Measurements from ENCODE around the gene LRRC8A. TPM values are rescaled to one million over a fixed set of nuclear protein-coding genes. Genes with fewer than 3 reads are reported as not detected.

The LRRC8A gene
- polyA plus RNA-seq, 1 donor from 2014 or later: 11.6 TPM

GRCh38 chr9:128908372-128908771 is 26.4 kb downstream of the LRRC8A start:
- Histone ChIP-seq H3K9me2 (ENCODE audit: insufficient read depth, low read length) (no peaks in the 10 kb centered on the region), H3K9ac (ENCODE audit: low read length) (no peak overlapping the region), H3K27ac (ENCODE audit: low read length) (no peak overlapping the region), H3F3A (ENCODE audit: insufficient read depth, low read length, poor library complexity, severe bottlenecking) (no peaks in the 10 kb centered on the region), H3K9me3 (ENCODE audit: low read length) (no peaks in the 10 kb centered on the region), H4K20me1 (ENCODE audit: insufficient read depth) (no peaks in the 10 kb centered on the region), H3K27me3 (ENCODE audit: insufficient read depth, low read depth, low read length) (no peaks in the 10 kb centered on the region), H3K4me3 (ENCODE audit: low read length) (no peak overlapping the region), H3K79me2 (replicated peaks; ENCODE audit: insufficient read depth, low read length) (peaks cover 4% of the 10 kb centered on the region), H2AFZ (ENCODE audit: low read depth, low read length) (no peak overlapping the region), H3K36me3 (ENCODE audit: insufficient read depth, low read length) (peaks cover 6% of the 10 kb centered on the region), H3K4me2 (ENCODE audit: low read length) (no peak overlapping the region)
- no peak for TF ChIP-seq POLR2AphosphoS5 (IDR thresholded peaks at IDR 0.05)
- no peak for TF ChIP-seq EZH2 (IDR thresholded peaks at IDR 0.05; ENCODE audit: borderline replicate concordance, insufficient read depth, low read length, poor library complexity, severe bottlenecking)
- no peak for TF ChIP-seq RAD21 (conservative IDR thresholded peaks at IDR 0.05)
- no peak for TF ChIP-seq MXI1 (conservative IDR thresholded peaks at IDR 0.05; ENCODE audit: poor library complexity, severe bottlenecking)
- no peak for TF ChIP-seq TAF1 (IDR thresholded peaks at IDR 0.05; ENCODE audit: low read depth)
- TF ChIP-seq SMC3 (conservative IDR thresholded peaks at IDR 0.05; ENCODE audit: poor library complexity): no peak
- TF ChIP-seq EP300 (conservative IDR thresholded peaks at IDR 0.05; ENCODE audit: poor library complexity, severe bottlenecking): no peak
- TF ChIP-seq CTCF (IDR thresholded peaks at IDR 0.05; ENCODE audit: poor library complexity, severe bottlenecking): no peak
- no peak for TF ChIP-seq REST (IDR thresholded peaks at IDR 0.05; ENCODE audit: borderline replicate concordance)

GRCh38 chr9:128909859-128910258 is 27.9 kb downstream of the LRRC8A start:
- TF ChIP-seq POLR2AphosphoS5 (IDR thresholded peaks at IDR 0.05): no peak
- no peak for TF ChIP-seq SMC3 (conservative IDR thresholded peaks at IDR 0.05; ENCODE audit: poor library complexity)
- no peak for TF ChIP-seq REST (IDR thresholded peaks at IDR 0.05; ENCODE audit: borderline replicate concordance)
- no peak for TF ChIP-seq CTCF (IDR thresholded peaks at IDR 0.05; ENCODE audit: poor library complexity, severe bottlenecking)
- TF ChIP-seq EP300 (conservative IDR thresholded peaks at IDR 0.05; ENCODE audit: poor library complexity, severe bottlenecking): no peak
- TF ChIP-seq TAF1 (IDR thresholded peaks at IDR 0.05; ENCODE audit: low read depth): no peak
- TF ChIP-seq EZH2 (IDR thresholded peaks at IDR 0.05; ENCODE audit: borderline replicate concordance, insufficient read depth, low read length, poor library complexity, severe bottlenecking): no peak
- no peak overlapping the region for H3K27ac ChIP-seq (ENCODE audit: low read length)
- H3K36me3 ChIP-seq (ENCODE audit: insufficient read depth, low read length): peaks cover 6% of the 10 kb centered on the region

More at GRCh38 chr9:128909859-128910258, 27.9 kb downstream of the LRRC8A start:
- Histone ChIP-seq H3K4me3 (ENCODE audit: low read length) (no peak overlapping the region), H3K9ac (ENCODE audit: low read length) (no peak overlapping the region), H3K79me2 (replicated peaks; ENCODE audit: insufficient read depth, low read length) (peaks cover 4% of the 10 kb centered on the region), H3K9me3 (ENCODE audit: low read length) (no peaks in the 10 kb centered on the region), H3K4me2 (ENCODE audit: low read length) (no peak overlapping the region), H3K27me3 (ENCODE audit: insufficient read depth, low read depth, low read length) (no peaks in the 10 kb centered on the region), H3F3A (ENCODE audit: insufficient read depth, low read length, poor library complexity, severe bottlenecking) (no peaks in the 10 kb centered on the region), H4K20me1 (ENCODE audit: insufficient read depth) (no peaks in the 10 kb centered on the region), H2AFZ (ENCODE audit: low read depth, low read length) (no peak overlapping the region), H3K9me2 (ENCODE audit: insufficient read depth, low read length) (no peaks in the 10 kb centered on the region)

Measured in neural cell (in vitro differentiated cells).